A549 (cell line): ENCODE data around the gene PTPRG. TPM values are rescaled to one million over a fixed set of nuclear protein-coding genes. Genes with fewer than 3 reads are reported as not detected.

Source experiments
- ATAC-seq, 2 experiments: fragments of 200-7000 bp in 1 of 2; fragments of >200 bp in 1 of 2; cut with Nextera tagmentation in 1 of 2; cut with Tn5 transposase in 1 of 2; 3 replicates each; pipeline versions ENCODE4 v1.8.0 to v1.9.1; 2018 to 2020; ENCODE audit warnings: mild to moderate bottlenecking in 1 of 2, moderate library complexity in 1 of 2
- CTCF ChIA-PET: fragments of 300-600 bp; sonication (Branson Sonifier 250); formaldehyde crosslinking; extraction: SDS; loops from one replicate; lab custom pipeline; 2021; ENCODE audit warnings: antibody characterized with exemption, inconsistent platforms; lab: Yijun Ruan, JAX
- POLR2A ChIA-PET: fragments of 350-600 bp; formaldehyde crosslinking; extraction: SDS; loops from one replicate; lab custom pipeline; 2021; ENCODE audit warnings: antibody characterized with exemption, inconsistent platforms; lab: Yijun Ruan, JAX
- DNase-seq, 2 experiments: peaks; one replicate each; pipeline versions ENCODE4 v3.0.0 to v3.0.0-alpha.2; 2011 to 2016; ENCODE audit warnings: low read depth in 1 of 2, low spot score in 1 of 2
- FAIRE-seq: peaks from 2 replicates; lab custom pipeline; 2011; peaks lifted over from hg19 to GRCh38; lab: Jason Lieb, UNC
- H3K27ac ChIP-seq, 2 experiments: fragments of >200 bp; sonication (Bioruptor Twin); formaldehyde crosslinking; 3 replicates each; pipeline ENCODE4 v1.5.1; 2016 to 2017
- H3K4me1 ChIP-seq: fragments of >200 bp; sonication (Bioruptor Twin); formaldehyde crosslinking; 3 replicates; pipeline ENCODE4 v1.6.1; 2016
- H3K4me2 ChIP-seq: fragments of >200 bp; sonication (Bioruptor Twin); formaldehyde crosslinking; 3 replicates; pipeline ENCODE4 v1.6.1; 2016
- H3K4me3 ChIP-seq: fragments of >200 bp; sonication (Bioruptor Twin); formaldehyde crosslinking; 3 replicates; pipeline ENCODE4 v1.5.1; 2016
- H3K9me3 ChIP-seq: fragments of >200 bp; sonication (Bioruptor Twin); formaldehyde crosslinking; 3 replicates; pipeline ENCODE4 v1.6.1; 2016
- ATOH8 ChIP-seq: fragments of 250-450 bp; sonication (Bioruptor Pico); IDR thresholded peaks from 2 replicates; pipeline ENCODE4 v1.5.0; 2020; ENCODE audit warnings: low read depth, mild to moderate bottlenecking, moderate library complexity
- BHLHE40 ChIP-seq: IDR thresholded peaks from 2 replicates; pipeline ENCODE4 v1.6.1; 2012; ENCODE audit warnings: low read depth, low read length, inconsistent platforms
- CBX2 ChIP-seq: fragments of 200-600 bp; sonication (generic); IDR thresholded peaks from 2 replicates; pipeline ENCODE4 v1.6.1; 2016; ENCODE audit warnings: low read depth, mild to moderate bottlenecking, borderline replicate concordance
- CBX8 ChIP-seq: fragments of 200-600 bp; sonication (generic); IDR thresholded peaks from 2 replicates; pipeline ENCODE4 v1.6.1; 2016
- CHD2 ChIP-seq: fragments of 150-350 bp; IDR thresholded peaks from 2 replicates; pipeline ENCODE4 v1.6.1; 2014; ENCODE audit warnings: low read length; ENCODE audit not compliant: partially characterized antibody
- CHD4 ChIP-seq: fragments of 200-600 bp; sonication (generic); IDR thresholded peaks from 2 replicates; pipeline ENCODE4 v1.6.1; 2016; ENCODE audit warnings: antibody characterized with exemption, mild to moderate bottlenecking, borderline replicate concordance
- EHF ChIP-seq: fragments of 250-450 bp; sonication (Bioruptor Pico); IDR thresholded peaks from 2 replicates; pipeline ENCODE4 v1.5.0; 2020; ENCODE audit warnings: mild to moderate bottlenecking
- EHMT2 ChIP-seq: fragments of 200-600 bp; sonication (generic); IDR thresholded peaks from 2 replicates; pipeline ENCODE4 v1.6.1; 2016; ENCODE audit warnings: antibody characterized with exemption, low read depth, mild to moderate bottlenecking, moderate library complexity
- EP300 ChIP-seq, 2 experiments: fragments of >200 bp; sonication (Bioruptor Twin); formaldehyde crosslinking; IDR thresholded peaks; 2 replicates in 1 of 2; 3 replicates in 1 of 2; pipeline ENCODE4 v1.6.1; 2016 to 2017
- FOSL2 ChIP-seq, 2 experiments: fragments of 450-650 bp in 1 of 2; fragments of >200 bp in 1 of 2; sonication (Bioruptor Twin) in 1 of 2; formaldehyde crosslinking; IDR thresholded peaks; 2 replicates each; pipeline versions ENCODE4 v1.5.0 to v1.6.1; 2016 to 2020; ENCODE audit warnings: mild to moderate bottlenecking in 1 of 2, moderate library complexity in 1 of 2
- FOXS1 ChIP-seq: fragments of 250-450 bp; sonication (Bioruptor Pico); IDR thresholded peaks from 2 replicates; pipeline ENCODE4 v1.5.0; 2020; ENCODE audit warnings: mild to moderate bottlenecking, moderate library complexity
- HDAC2 ChIP-seq: fragments of 200-600 bp; sonication (generic); IDR thresholded peaks from 2 replicates; pipeline ENCODE4 v1.6.1; 2016
- HES2 ChIP-seq: fragments of >200 bp; sonication (Bioruptor Twin); formaldehyde crosslinking; IDR thresholded peaks from 2 replicates; pipeline ENCODE4 v1.6.1; 2016
- HOXB13 ChIP-seq: fragments of 250-450 bp; sonication (Bioruptor Pico); IDR thresholded peaks from 2 replicates; pipeline ENCODE4 v1.5.0; 2020; ENCODE audit warnings: low read depth, mild to moderate bottlenecking, moderate library complexity
- JUN ChIP-seq, 2 experiments: fragments of >200 bp; sonication (Bioruptor Twin); formaldehyde crosslinking; IDR thresholded peaks; 2 replicates in 1 of 2; 3 replicates in 1 of 2; pipeline ENCODE4 v1.6.1; 2016 to 2017
- KDM1A ChIP-seq: fragments of 200-600 bp; sonication (generic); IDR thresholded peaks from 2 replicates; pipeline ENCODE4 v1.6.1; 2016; ENCODE audit warnings: low read depth, mild to moderate bottlenecking
- MAFK ChIP-seq: fragments of 450-650 bp; IDR thresholded peaks from 2 replicates; pipeline ENCODE4 v1.6.1; 2014; ENCODE audit not compliant: partially characterized antibody
- MAZ ChIP-seq: fragments of 150-350 bp; IDR thresholded peaks from 2 replicates; pipeline ENCODE4 v1.6.1; 2014; ENCODE audit warnings: antibody characterized with exemption, low read depth, low read length, borderline replicate concordance
- NFE2L2 ChIP-seq: fragments of 150-350 bp; conservative IDR thresholded peaks from 2 replicates; pipeline ENCODE4 v1.6.1; 2014; ENCODE audit warnings: low read length
- NPAS2 ChIP-seq: fragments of 250-450 bp; sonication (Bioruptor Pico); IDR thresholded peaks from 2 replicates; pipeline ENCODE4 v1.8.0; 2022; ENCODE audit warnings: mild to moderate bottlenecking, moderate library complexity, borderline replicate concordance
- POLR2A ChIP-seq: IDR thresholded peaks from 2 replicates; pipeline ENCODE4 v1.6.1; 2012; ENCODE audit warnings: mild to moderate bottlenecking, low read length
- POLR2AphosphoS2 ChIP-seq: conservative IDR thresholded peaks from 2 replicates; pipeline ENCODE4 v1.6.1; 2012; ENCODE audit warnings: low read length, improper control_type of control experiment, inconsistent platforms
- RFX5 ChIP-seq: fragments of 450-650 bp; IDR thresholded peaks from 2 replicates; pipeline ENCODE4 v1.7.1; 2014; ENCODE audit warnings: antibody characterized with exemption, mild to moderate bottlenecking, moderate library complexity
- RNF2 ChIP-seq: fragments of 200-600 bp; sonication (generic); IDR thresholded peaks from 2 replicates; pipeline ENCODE4 v1.6.1; 2016; ENCODE audit warnings: low read depth, mild to moderate bottlenecking, antibody characterized with exemption, moderate library complexity, borderline replicate concordance
- SREBF2 ChIP-seq: fragments of 450-650 bp; IDR thresholded peaks from 2 replicates; pipeline ENCODE4 v1.6.1; 2014; ENCODE audit warnings: mild to moderate bottlenecking, moderate library complexity
- TFCP2L1 ChIP-seq: fragments of 250-450 bp; sonication (Bioruptor Pico); IDR thresholded peaks from 2 replicates; pipeline ENCODE4 v1.5.0; 2021; ENCODE audit warnings: mild to moderate bottlenecking
- ZFP36 ChIP-seq: fragments of 450-650 bp; IDR thresholded peaks from 2 replicates; pipeline ENCODE4 v1.6.1; 2014; ENCODE audit warnings: borderline replicate concordance; ENCODE audit not compliant: partially characterized antibody
- ZNF302 ChIP-seq: fragments of 250-450 bp; sonication (Bioruptor Pico); IDR thresholded peaks from 2 replicates; pipeline ENCODE4 v1.9.0; 2021; ENCODE audit warnings: inconsistent platforms, mild to moderate bottlenecking, moderate library complexity
- WGBS: methylation state at CpG from one replicate; pipeline ENCODE4 v1.1.6; 2017; ENCODE audit errors: missing lambda C conversion rate; 5-methylcytosine and 5-hydroxymethylcytosine counted together
- polyA plus RNA-seq, 4 experiments: library from polyadenylated mRNA; depleted of rRNA in 3 of 4; stranded (reverse); fragments of >200 nt; fragmentation: RNase III in 1 of 4; extraction: RNeasy Plus Mini Kit Qiagen cat#74134 plus additional on column Dnase treatment in 1 of 4; gene quantifications; 2 replicates in 3 of 4; 3 replicates in 1 of 4; pipeline ENCODE4 v1.2.3, GENCODE V29; 2011 to 2017
- TF ChIP-seq, protein P1 (sequence below): fragments of 450-650 bp; IDR thresholded peaks from 2 replicates; pipeline ENCODE4 v1.6.1; 2014; ENCODE audit warnings: antibody characterized with exemption
- TF ChIP-seq, protein P2 (sequence below): fragments of 200-600 bp; sonication (generic); IDR thresholded peaks from 2 replicates; pipeline ENCODE4 v1.6.1; 2016; ENCODE audit warnings: antibody characterized with exemption, mild to moderate bottlenecking, moderate library complexity
- TF ChIP-seq, protein P3 (sequence below): fragments of 250-450 bp; sonication (Bioruptor Pico); IDR thresholded peaks from 2 replicates; pipeline ENCODE4 v1.5.0; 2021; ENCODE audit warnings: mild to moderate bottlenecking, moderate library complexity, borderline replicate concordance

PTPRG gene
- polyA plus RNA-seq, 2 of the 4 experiments (the other 2 are of a cell fraction) = 4.5 to 4.8 TPM

GRCh38 chr3:61889259-61889658, 327.9 kb downstream of the PTPRG start:
- no peak overlapping the region for H3K4me3 ChIP-seq
- no peaks in the 10 kb centered on the region for H3K9me3 ChIP-seq
- ChIA-PET POLR2A (no interaction called here), CTCF (no interaction called here)
- H3K4me1 ChIP-seq = no peaks in the 10 kb centered on the region
- H3K4me2 ChIP-seq = no peak overlapping the region
- 37% methylated on average over 6 of the region's 6 CpGs for WGBS
- H3K27ac ChIP-seq = no peak overlapping the region
- no peak for DNase-seq
- TF ChIP-seq ATOH8 (CRISPR knock-in tag) (no peak), ZNF302 (CRISPR knock-in tag) (no peak), SREBF2 (no peak), CHD4 (no peak), POLR2AphosphoS2 (no peak), EHF (CRISPR knock-in tag) (no peak), CBX2 (no peak), RNF2 (no peak), JUN (IDR thresholded peaks at IDR 0.05) (no peak), MAZ (no peak), POLR2A (no peak), EP300 (IDR thresholded peaks at IDR 0.05) (no peak), FOXS1 (CRISPR knock-in tag) (no peak), HOXB13 (CRISPR knock-in tag) (no peak), NFE2L2 (no peak), CHD2 (no peak), FOSL2 (IDR thresholded peaks at IDR 0.05) (no peak), FOSL2 (CRISPR knock-in tag; IDR thresholded peaks at IDR 0.05) (no peak), CBX8 (no peak)
- TF ChIP-seq, protein P1, sequence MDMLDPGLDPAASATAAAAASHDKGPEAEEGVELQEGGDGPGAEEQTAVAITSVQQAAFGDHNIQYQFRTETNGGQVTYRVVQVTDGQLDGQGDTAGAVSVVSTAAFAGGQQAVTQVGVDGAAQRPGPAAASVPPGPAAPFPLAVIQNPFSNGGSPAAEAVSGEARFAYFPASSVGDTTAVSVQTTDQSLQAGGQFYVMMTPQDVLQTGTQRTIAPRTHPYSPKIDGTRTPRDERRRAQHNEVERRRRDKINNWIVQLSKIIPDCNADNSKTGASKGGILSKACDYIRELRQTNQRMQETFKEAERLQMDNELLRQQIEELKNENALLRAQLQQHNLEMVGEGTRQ = no peak
- TF ChIP-seq, protein P2, sequence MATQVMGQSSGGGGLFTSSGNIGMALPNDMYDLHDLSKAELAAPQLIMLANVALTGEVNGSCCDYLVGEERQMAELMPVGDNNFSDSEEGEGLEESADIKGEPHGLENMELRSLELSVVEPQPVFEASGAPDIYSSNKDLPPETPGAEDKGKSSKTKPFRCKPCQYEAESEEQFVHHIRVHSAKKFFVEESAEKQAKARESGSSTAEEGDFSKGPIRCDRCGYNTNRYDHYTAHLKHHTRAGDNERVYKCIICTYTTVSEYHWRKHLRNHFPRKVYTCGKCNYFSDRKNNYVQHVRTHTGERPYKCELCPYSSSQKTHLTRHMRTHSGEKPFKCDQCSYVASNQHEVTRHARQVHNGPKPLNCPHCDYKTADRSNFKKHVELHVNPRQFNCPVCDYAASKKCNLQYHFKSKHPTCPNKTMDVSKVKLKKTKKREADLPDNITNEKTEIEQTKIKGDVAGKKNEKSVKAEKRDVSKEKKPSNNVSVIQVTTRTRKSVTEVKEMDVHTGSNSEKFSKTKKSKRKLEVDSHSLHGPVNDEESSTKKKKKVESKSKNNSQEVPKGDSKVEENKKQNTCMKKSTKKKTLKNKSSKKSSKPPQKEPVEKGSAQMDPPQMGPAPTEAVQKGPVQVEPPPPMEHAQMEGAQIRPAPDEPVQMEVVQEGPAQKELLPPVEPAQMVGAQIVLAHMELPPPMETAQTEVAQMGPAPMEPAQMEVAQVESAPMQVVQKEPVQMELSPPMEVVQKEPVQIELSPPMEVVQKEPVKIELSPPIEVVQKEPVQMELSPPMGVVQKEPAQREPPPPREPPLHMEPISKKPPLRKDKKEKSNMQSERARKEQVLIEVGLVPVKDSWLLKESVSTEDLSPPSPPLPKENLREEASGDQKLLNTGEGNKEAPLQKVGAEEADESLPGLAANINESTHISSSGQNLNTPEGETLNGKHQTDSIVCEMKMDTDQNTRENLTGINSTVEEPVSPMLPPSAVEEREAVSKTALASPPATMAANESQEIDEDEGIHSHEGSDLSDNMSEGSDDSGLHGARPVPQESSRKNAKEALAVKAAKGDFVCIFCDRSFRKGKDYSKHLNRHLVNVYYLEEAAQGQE = no peak
- TF ChIP-seq, all 56 proteins: peak for 0
- no peak for FAIRE-seq
- no peak for ATAC-seq

DNA sequence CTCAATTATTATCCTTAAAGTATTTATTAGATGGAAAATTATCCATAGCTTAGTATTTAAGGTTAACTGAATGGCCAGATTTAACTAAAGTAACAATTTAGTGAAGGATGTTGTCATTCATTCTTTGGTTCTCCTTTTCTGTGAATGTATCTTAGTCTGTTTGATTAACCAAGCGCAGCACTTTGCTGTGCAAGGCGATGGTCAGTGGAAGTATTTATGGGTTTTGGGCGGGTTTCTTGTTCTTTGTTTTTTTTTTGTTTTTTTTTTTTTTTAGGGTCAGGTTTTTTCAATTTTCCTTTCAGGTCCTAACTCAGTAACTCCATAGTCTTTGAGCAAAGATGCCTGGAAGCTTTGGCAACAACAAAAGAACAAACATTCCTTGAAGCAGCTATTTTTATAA, 328.8 kb downstream of the PTPRG start:
- no peak for TF ChIP-seq NPAS2
- TF ChIP-seq FOXS1 (CRISPR knock-in tag) = no peak
- TF ChIP-seq HDAC2 = no peak
- no peak for TF ChIP-seq HES2
- TF ChIP-seq CBX2 = no peak
- TF ChIP-seq MAFK = no peak
- no peak for TF ChIP-seq POLR2AphosphoS2
- TF ChIP-seq, protein P3, sequence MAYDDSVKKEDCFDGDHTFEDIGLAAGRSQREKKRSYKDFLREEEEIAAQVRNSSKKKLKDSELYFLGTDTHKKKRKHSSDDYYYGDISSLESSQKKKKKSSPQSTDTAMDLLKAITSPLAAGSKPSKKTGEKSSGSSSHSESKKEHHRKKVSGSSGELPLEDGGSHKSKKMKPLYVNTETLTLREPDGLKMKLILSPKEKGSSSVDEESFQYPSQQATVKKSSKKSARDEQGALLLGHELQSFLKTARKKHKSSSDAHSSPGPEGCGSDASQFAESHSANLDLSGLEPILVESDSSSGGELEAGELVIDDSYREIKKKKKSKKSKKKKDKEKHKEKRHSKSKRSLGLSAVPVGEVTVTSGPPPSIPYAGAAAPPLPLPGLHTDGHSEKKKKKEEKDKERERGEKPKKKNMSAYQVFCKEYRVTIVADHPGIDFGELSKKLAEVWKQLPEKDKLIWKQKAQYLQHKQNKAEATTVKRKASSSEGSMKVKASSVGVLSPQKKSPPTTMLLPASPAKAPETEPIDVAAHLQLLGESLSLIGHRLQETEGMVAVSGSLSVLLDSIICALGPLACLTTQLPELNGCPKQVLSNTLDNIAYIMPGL (CRISPR knock-in tag) = no peak
- no peak for TF ChIP-seq BHLHE40
- no peak for TF ChIP-seq EHMT2
- TF ChIP-seq CBX8 = no peak
- TF ChIP-seq TFCP2L1 (CRISPR knock-in tag) = no peak
- no peak for TF ChIP-seq FOSL2 (IDR thresholded peaks at IDR 0.05)
- TF ChIP-seq FOSL2 (CRISPR knock-in tag; IDR thresholded peaks at IDR 0.05) = no peak
- no peak for TF ChIP-seq KDM1A
- TF ChIP-seq SREBF2 = no peak
- no peak for TF ChIP-seq RFX5
- no peak for TF ChIP-seq ZFP36
- Histone ChIP-seq H3K9me3 (no peaks in the 10 kb centered on the region), H3K4me1 (peaks cover 6% of the 10 kb centered on the region; the same call in 2 of the 3 replicates), H3K4me3 (no peak overlapping the region), H3K4me2 (no peak overlapping the region), H3K27ac (no peak overlapping the region)
- no peak for DNase-seq
- WGBS = 49% methylated on average over 3 of the region's 3 CpGs
- no peak for ATAC-seq
- ChIA-PET POLR2A (no interaction called here), CTCF (interaction anchor here (0.6 kb wide), 1 partner anchor 14 kb away, joined by 3 read pairs; no protein-coding TSS in a partner anchor)
- FAIRE-seq = no peak
